Caco-2 (cell line): ENCODE results near the gene TSPAN14. TPM values are rescaled to one million over a fixed set of nuclear protein-coding genes. Genes with fewer than 3 reads are reported as not detected.
"Not testable (repeated sequence)": the region's sequence is repeated elsewhere in the genome, so short reads cannot be mapped to it uniquely, and the experiment has no call there.

Source experiments
- BruUV-seq: library from RNA; stranded (reverse); fragments of 400-500 nt; replicated peaks from 2 replicates; lab custom pipeline; 2021; lab: Mats Ljungman, UMichigan
- CTCF ChIA-PET: fragments of 300-600 bp; sonication (Branson Sonifier 250); formaldehyde crosslinking; loops from one replicate; lab custom pipeline; 2022; ENCODE audit warnings: antibody characterized with exemption; lab: Charles Lee
- POLR2A ChIA-PET: fragments of 300-600 bp; sonication (Branson Sonifier 250); formaldehyde crosslinking; loops from one replicate; lab custom pipeline; 2022; ENCODE audit warnings: antibody characterized with exemption; lab: Charles Lee
- DNase-seq, 2 experiments: peaks; one replicate each; pipeline versions ENCODE4 v3.0.0 to v3.0.0-alpha.2; 2020 to 2022
- H3K27me3 ChIP-seq: replicated peaks from 2 replicates; pipeline ENCODE4 v1.6.0; 2011; ENCODE audit warnings: low read length; ENCODE audit not compliant: control insufficient read depth, insufficient read depth
- H3K36me3 ChIP-seq: 2 replicates; pipeline ENCODE4 v1.5.1; 2011; ENCODE audit warnings: low read length; ENCODE audit not compliant: control insufficient read depth, insufficient read depth
- H3K4me1 ChIP-seq: fragments of 250-450 bp; sonication (Bioruptor Pico); 2 replicates; pipeline ENCODE4 v1.5.1; 2020; ENCODE audit warnings: mild to moderate bottlenecking
- H3K4me3 ChIP-seq: 2 replicates; pipeline ENCODE4 v1.5.1; 2011; ENCODE audit warnings: low read depth, mild to moderate bottlenecking, control low read depth, low read length
- H3K9me3 ChIP-seq: fragments of 250-450 bp; sonication (Bioruptor Pico); 2 replicates; pipeline ENCODE4 v1.5.1; 2020; ENCODE audit warnings: mild to moderate bottlenecking, moderate library complexity
- H3K27ac Mint-ChIP-seq: one replicate; pipeline ENCODE4 v1.8.0; 2022; ENCODE audit warnings: mixed read lengths; ENCODE audit not compliant: unreplicated experiment
- H3K27me3 Mint-ChIP-seq: one replicate; pipeline ENCODE4 v1.8.0; 2022; ENCODE audit warnings: mixed read lengths; ENCODE audit not compliant: insufficient read depth, unreplicated experiment
- H3K36me3 Mint-ChIP-seq: one replicate; pipeline ENCODE4 v1.8.0; 2022; ENCODE audit warnings: mild to moderate bottlenecking, mixed read lengths; ENCODE audit not compliant: insufficient read depth, unreplicated experiment
- H3K4me1 Mint-ChIP-seq: one replicate; pipeline ENCODE4 v1.8.0; 2022; ENCODE audit warnings: low read depth, mixed read lengths; ENCODE audit not compliant: unreplicated experiment
- H3K4me3 Mint-ChIP-seq: one replicate; pipeline ENCODE4 v1.8.0; 2022; ENCODE audit warnings: mild to moderate bottlenecking, moderate library complexity, mixed read lengths; ENCODE audit not compliant: unreplicated experiment
- H3K9me3 Mint-ChIP-seq: one replicate; pipeline ENCODE4 v1.8.0; 2022; ENCODE audit warnings: mixed read lengths; ENCODE audit not compliant: unreplicated experiment
- CTCF ChIP-seq, 2 experiments: fragments of 200-600 bp in 1 of 2; IDR thresholded peaks; 1 replicate in 1 of 2; 2 replicates in 1 of 2; pipeline versions ENCODE4 v1.5.1 to v1.8.0; 2011 to 2022; ENCODE audit warnings: antibody characterized with exemption in 1 of 2, control low read depth in 1 of 2, inconsistent platforms in 1 of 2, low read depth in 1 of 2, low read length in 1 of 2, mild to moderate bottlenecking in 1 of 2, moderate library complexity in 1 of 2; ENCODE audit not compliant: insufficient read depth in 1 of 2, severe bottlenecking in 1 of 2, unreplicated experiment in 1 of 2
- intact Hi-C: fragments of 100-400 bp; cut with micrococcal nuclease; formaldehyde crosslinking; loops from one replicate; pipeline ENCODE4 v1.10.0; 2022; ENCODE audit not compliant: unreplicated experiment
- total RNA-seq: library from RNA; stranded (reverse); gene quantifications from 2 replicates; pipeline ENCODE4 v1.2.3, GENCODE V29; 2022

Gene TSPAN14
- total RNA-seq, 1 experiment from 2014 or later, result 140 TPM

- no peaks in the 10 kb centered on the region for H3K27me3 ChIP-seq
- peaks cover 40% of the 10 kb centered on the region for H3K4me1 ChIP-seq
- ChIA-PET CTCF (no interaction called here), POLR2A (no interaction called here)
- Mint-ChIP-seq H3K4me3 (no peak overlapping the region), H3K4me1 (peaks cover 59% of the 10 kb centered on the region), H3K36me3 (peaks cover 6% of the 10 kb centered on the region), H3K9me3 (no peaks in the 10 kb centered on the region), H3K27me3 (no peaks in the 10 kb centered on the region), H3K27ac (no peak overlapping the region)
- H3K9me3 ChIP-seq, result no peaks in the 10 kb centered on the region
- H3K4me3 ChIP-seq, result no peak overlapping the region
- H3K36me3 ChIP-seq, result no peaks in the 10 kb centered on the region
- no TSS peak for BruUV-seq
- intact Hi-C loops, result no loop called here
- TF ChIP-seq CTCF (IDR thresholded peaks at IDR 0.05; ENCODE audit: insufficient read depth in 1 of 2, low read depth in 1 of 2, low read length in 1 of 2, severe bottlenecking in 1 of 2, unreplicated experiment in 1 of 2), result no peak
- no peak for DNase-seq
These were observed 37.5 kb upstream of the TSPAN14 start for GRCh38 chr10:80416479-80417098.

DNA sequence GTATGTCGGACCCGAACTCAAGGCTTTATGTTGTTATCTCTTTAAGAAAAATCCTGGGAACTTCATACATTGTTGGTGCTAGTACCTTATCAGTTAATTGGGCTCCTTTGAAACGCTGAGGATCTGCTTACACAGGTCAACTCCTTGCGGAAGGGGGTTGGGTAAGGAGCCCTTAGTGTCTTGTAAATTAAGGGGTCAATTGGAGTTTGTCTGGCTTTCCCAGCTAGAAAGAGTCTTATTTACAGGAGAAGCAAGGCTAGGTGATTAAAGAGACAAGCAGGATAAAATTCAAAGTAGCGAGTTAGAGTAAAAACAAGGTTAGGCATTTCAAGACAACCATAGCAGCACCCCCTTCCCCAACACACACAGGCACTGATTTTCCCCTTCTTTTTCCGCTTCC is 36.9 kb upstream of the TSPAN14 start:
- H3K36me3 ChIP-seq, BruUV-seq, H3K9me3 ChIP-seq, H3K36me3 Mint-ChIP-seq, H3K9me3 Mint-ChIP-seq, H3K27me3 ChIP-seq, H3K4me3 Mint-ChIP-seq, DNase-seq, H3K27me3 Mint-ChIP-seq, H3K4me3 ChIP-seq, H3K27ac Mint-ChIP-seq, CTCF ChIA-PET, intact Hi-C loops, POLR2A ChIA-PET: not testable (repeated sequence)
- H3K4me1 Mint-ChIP-seq, result peaks cover 53% of the 10 kb centered on the region
- H3K4me1 ChIP-seq, result peaks cover 40% of the 10 kb centered on the region

- peaks cover 16% of the 10 kb centered on the region for H3K36me3 Mint-ChIP-seq
- H3K9me3 Mint-ChIP-seq, result no peaks in the 10 kb centered on the region
- Histone ChIP-seq H3K9me3 (no peaks in the 10 kb centered on the region), H3K36me3 (peaks cover 6% of the 10 kb centered on the region), H3K4me3 (no peak overlapping the region), H3K27me3 (no peaks in the 10 kb centered on the region), H3K4me1 (peaks cover 13% of the 10 kb centered on the region)
- H3K4me3 Mint-ChIP-seq, result no peak overlapping the region
- DNase-seq, result no peak
- CTCF ChIA-PET, result interaction anchor here (1.5 kb wide), 1 partner anchor 23 kb away, joined by 5 read pairs; no protein-coding TSS in a partner anchor
- BruUV-seq, result no TSS peak
- no peaks in the 10 kb centered on the region for H3K27me3 Mint-ChIP-seq
- peaks cover 25% of the 10 kb centered on the region for H3K4me1 Mint-ChIP-seq
- POLR2A ChIA-PET, result interaction anchor here (1.0 kb wide), 1 partner anchor 13 kb away, joined by 3 read pairs; no protein-coding TSS in a partner anchor
- intact Hi-C loops, result no loop called here
- TF ChIP-seq CTCF (IDR thresholded peaks at IDR 0.05; ENCODE audit: insufficient read depth in 1 of 2, low read depth in 1 of 2, low read length in 1 of 2, severe bottlenecking in 1 of 2, unreplicated experiment in 1 of 2), result no peak
- no peak overlapping the region for H3K27ac Mint-ChIP-seq
These were observed 32.9 kb upstream of the TSPAN14 start for GRCh38 chr10:80421050-80421706.
